K562 (cell line): ENCODE results near the gene KDM2B. TPM values are rescaled to one million over a fixed set of nuclear protein-coding genes. Genes with fewer than 3 reads are reported as not detected.

Experiments used
- CBX2 ChIP-seq: fragments of 200-600 bp; sonication (generic); IDR thresholded peaks from one replicate; pipeline ENCODE4 v1.6.1; 2012; ENCODE audit warnings: mild to moderate bottlenecking, low read length, inconsistent platforms; ENCODE audit not compliant: insufficient read depth, poor library complexity, severe bottlenecking
- ETV6 ChIP-seq, 3 experiments: fragments of 150-350 bp in 1 of 3; sonication (generic) in 1 of 3; formaldehyde crosslinking in 1 of 3; IDR thresholded peaks; 2 replicates each; pipeline versions ENCODE4 v1.6.1 to v1.8.0; 2014 to 2022; ENCODE audit warnings: borderline replicate concordance in 2 of 3, low read depth in 2 of 3, antibody characterized with exemption in 1 of 3, low read length in 1 of 3, mild to moderate bottlenecking in 1 of 3, missing genetic modification reagents in 1 of 3
- NFXL1 ChIP-seq: fragments of 450-650 bp; formaldehyde crosslinking; IDR thresholded peaks from 2 replicates; pipeline ENCODE4 v1.4.0; 2021; ENCODE audit warnings: mild to moderate bottlenecking
- NR3C1 ChIP-seq: sonication (generic); formaldehyde crosslinking; IDR thresholded peaks from 2 replicates; pipeline ENCODE4 v1.8.1; 2022; ENCODE audit warnings: missing genetic modification reagents
- NRF1 ChIP-seq, 2 experiments: fragments of 450-650 bp; IDR thresholded peaks in 1 of 2; conservative IDR thresholded peaks in 1 of 2; 2 replicates each; pipeline ENCODE4 v1.6.1; 2014; ENCODE audit warnings: mild to moderate bottlenecking in 2 of 2
- TFAM ChIP-seq: fragments of 250-450 bp; sonication (Bioruptor Pico); conservative IDR thresholded peaks from 2 replicates; pipeline ENCODE4 v1.5.0; 2021; ENCODE audit warnings: mild to moderate bottlenecking, moderate library complexity
- ZBTB8A ChIP-seq: fragments of 450-650 bp; IDR thresholded peaks from 2 replicates; pipeline ENCODE4 v1.6.1; 2018; ENCODE audit warnings: mild to moderate bottlenecking, moderate library complexity; ENCODE audit not compliant: partially characterized antibody
- ZNF133 ChIP-seq: fragments of 250-450 bp; sonication (Bioruptor Pico); IDR thresholded peaks from 2 replicates; pipeline ENCODE4 v1.4.0; 2020; ENCODE audit warnings: mild to moderate bottlenecking
- ZNF175 ChIP-seq: fragments of 200-800 bp; sonication (Bioruptor generic); IDR thresholded peaks from 2 replicates; pipeline ENCODE4 v1.6.1; 2016; ENCODE audit warnings: low read depth, mild to moderate bottlenecking, missing genetic modification characterization, missing compliant biosample characterization
- polyA plus RNA-seq, 8 experiments: library from polyadenylated mRNA; depleted of rRNA in 4 of 8; stranded (reverse) in 5 of 8; unstranded in 3 of 8; fragments of >200 nt; fragmentation: Nextera tagmentation in 2 of 8; fragmentation: Illumina TruSeq in 1 of 8; extraction: Ambion mirVana in 2 of 8; extraction: Trizol in 1 of 8; gene quantifications; 2 replicates each; pipeline versions ENCODE4 v1.2.1 to v1.2.3, GENCODE V29; 2011 to 2014; ENCODE audit warnings: inconsistent platforms in 1 of 8, missing spikeins in 1 of 8
- total RNA-seq, 7 experiments: library from RNA; depleted of rRNA in 6 of 7; stranded (reverse); fragments of >200 nt in 6 of 7; fragmentation: Illumina TruSeq in 2 of 7; extraction: Trizol in 2 of 7; gene quantifications; 2 replicates each; pipeline versions ENCODE4 v1.2.1 to v1.2.3, GENCODE V29; 2011 to 2021; ENCODE audit warnings: low replicate concordance in 1 of 7
- TF ChIP-seq, protein P1 (sequence below): sonication (generic); formaldehyde crosslinking; IDR thresholded peaks from 2 replicates; pipeline ENCODE4 v1.8.0; 2022; ENCODE audit warnings: mild to moderate bottlenecking, missing genetic modification reagents
- TF ChIP-seq, protein P2 (sequence below): sonication (generic); formaldehyde crosslinking; IDR thresholded peaks from 2 replicates; pipeline ENCODE4 v1.8.1; 2023; ENCODE audit warnings: mild to moderate bottlenecking, missing genetic modification reagents

KDM2B gene
- total and polyA plus RNA-seq, 9 of the 15 experiments (the other 6 are each of a cell fraction or from before 2014, with no cell fraction given): 7.4 to 50.5 (median 22.5) TPM

GRCh38 chr12:121423682-121424623 lies 156.9 kb downstream of the KDM2B start (continued):
- TF ChIP-seq, protein P1, sequence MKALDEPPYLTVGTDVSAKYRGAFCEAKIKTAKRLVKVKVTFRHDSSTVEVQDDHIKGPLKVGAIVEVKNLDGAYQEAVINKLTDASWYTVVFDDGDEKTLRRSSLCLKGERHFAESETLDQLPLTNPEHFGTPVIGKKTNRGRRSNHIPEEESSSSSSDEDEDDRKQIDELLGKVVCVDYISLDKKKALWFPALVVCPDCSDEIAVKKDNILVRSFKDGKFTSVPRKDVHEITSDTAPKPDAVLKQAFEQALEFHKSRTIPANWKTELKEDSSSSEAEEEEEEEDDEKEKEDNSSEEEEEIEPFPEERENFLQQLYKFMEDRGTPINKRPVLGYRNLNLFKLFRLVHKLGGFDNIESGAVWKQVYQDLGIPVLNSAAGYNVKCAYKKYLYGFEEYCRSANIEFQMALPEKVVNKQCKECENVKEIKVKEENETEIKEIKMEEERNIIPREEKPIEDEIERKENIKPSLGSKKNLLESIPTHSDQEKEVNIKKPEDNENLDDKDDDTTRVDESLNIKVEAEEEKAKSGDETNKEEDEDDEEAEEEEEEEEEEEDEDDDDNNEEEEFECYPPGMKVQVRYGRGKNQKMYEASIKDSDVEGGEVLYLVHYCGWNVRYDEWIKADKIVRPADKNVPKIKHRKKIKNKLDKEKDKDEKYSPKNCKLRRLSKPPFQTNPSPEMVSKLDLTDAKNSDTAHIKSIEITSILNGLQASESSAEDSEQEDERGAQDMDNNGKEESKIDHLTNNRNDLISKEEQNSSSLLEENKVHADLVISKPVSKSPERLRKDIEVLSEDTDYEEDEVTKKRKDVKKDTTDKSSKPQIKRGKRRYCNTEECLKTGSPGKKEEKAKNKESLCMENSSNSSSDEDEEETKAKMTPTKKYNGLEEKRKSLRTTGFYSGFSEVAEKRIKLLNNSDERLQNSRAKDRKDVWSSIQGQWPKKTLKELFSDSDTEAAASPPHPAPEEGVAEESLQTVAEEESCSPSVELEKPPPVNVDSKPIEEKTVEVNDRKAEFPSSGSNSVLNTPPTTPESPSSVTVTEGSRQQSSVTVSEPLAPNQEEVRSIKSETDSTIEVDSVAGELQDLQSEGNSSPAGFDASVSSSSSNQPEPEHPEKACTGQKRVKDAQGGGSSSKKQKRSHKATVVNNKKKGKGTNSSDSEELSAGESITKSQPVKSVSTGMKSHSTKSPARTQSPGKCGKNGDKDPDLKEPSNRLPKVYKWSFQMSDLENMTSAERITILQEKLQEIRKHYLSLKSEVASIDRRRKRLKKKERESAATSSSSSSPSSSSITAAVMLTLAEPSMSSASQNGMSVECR (CRISPR knock-in tag): no peak
- TF ChIP-seq, protein P2, sequence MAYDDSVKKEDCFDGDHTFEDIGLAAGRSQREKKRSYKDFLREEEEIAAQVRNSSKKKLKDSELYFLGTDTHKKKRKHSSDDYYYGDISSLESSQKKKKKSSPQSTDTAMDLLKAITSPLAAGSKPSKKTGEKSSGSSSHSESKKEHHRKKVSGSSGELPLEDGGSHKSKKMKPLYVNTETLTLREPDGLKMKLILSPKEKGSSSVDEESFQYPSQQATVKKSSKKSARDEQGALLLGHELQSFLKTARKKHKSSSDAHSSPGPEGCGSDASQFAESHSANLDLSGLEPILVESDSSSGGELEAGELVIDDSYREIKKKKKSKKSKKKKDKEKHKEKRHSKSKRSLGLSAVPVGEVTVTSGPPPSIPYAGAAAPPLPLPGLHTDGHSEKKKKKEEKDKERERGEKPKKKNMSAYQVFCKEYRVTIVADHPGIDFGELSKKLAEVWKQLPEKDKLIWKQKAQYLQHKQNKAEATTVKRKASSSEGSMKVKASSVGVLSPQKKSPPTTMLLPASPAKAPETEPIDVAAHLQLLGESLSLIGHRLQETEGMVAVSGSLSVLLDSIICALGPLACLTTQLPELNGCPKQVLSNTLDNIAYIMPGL: no peak
- TF ChIP-seq ZNF175 (CRISPR knock-in tag) (no peak), ZBTB8A (no peak), NR3C1 (no peak), CBX2 (no peak), ZNF133 (no peak), NRF1 (conservative IDR thresholded peaks at IDR 0.05 in 1 of 2, IDR thresholded peaks at IDR 0.05 in 1 of 2) (no peak), TFAM (CRISPR knock-in tag) (no peak), NFXL1 (no peak), ETV6 (IDR thresholded peaks at IDR 0.05; ENCODE audit: borderline replicate concordance in 1 of 2, low read depth in 2 of 2, low read length in 1 of 2) (no peak), ETV6 (CRISPR knock-in tag; IDR thresholded peaks at IDR 0.05; ENCODE audit: borderline replicate concordance) (no peak)
- TF ChIP-seq, all 486 proteins: peak for 0
